Activated B cell treated with CpG ODN at 0.5 μM for 24 hours (primary cell): ENCODE results near the gene CDK19. TPM values are rescaled to one million over a fixed set of nuclear protein-coding genes. Genes with fewer than 3 reads are reported as not detected.
A peak's percentile ranks its signal among the peaks of the same experiment; 100 is the strongest.

Experiments used
- ATAC-seq: fragments of 200-7000 bp; cut with Tn5 transposase; one replicate; pipeline ENCODE4 v1.10.0; 2021; ENCODE audit warnings: low read depth, mild to moderate bottlenecking, moderate library complexity
- CTCF ChIA-PET: fragments of 350-600 bp; sonication (Branson Sonifier 250); formaldehyde crosslinking; loops from one replicate; lab custom pipeline; 2021; ENCODE audit warnings: antibody characterized with exemption; lab: Charles Lee
- POLR2A ChIA-PET: fragments of 350-600 bp; sonication (Branson Sonifier 250); formaldehyde crosslinking; loops from one replicate; lab custom pipeline; 2021; ENCODE audit warnings: antibody characterized with exemption; lab: Charles Lee
- DNase-seq: peaks from one replicate; pipeline ENCODE4 v3.0.0; 2022
- H3K27ac Mint-ChIP-seq: one replicate; pipeline ENCODE4 v1.8.0; 2020; ENCODE audit warnings: mixed read lengths
- H3K27me3 Mint-ChIP-seq: one replicate; pipeline ENCODE4 v1.8.0; 2021; ENCODE audit warnings: mixed read lengths
- H3K36me3 Mint-ChIP-seq: one replicate; pipeline ENCODE4 v1.8.0; 2021; ENCODE audit warnings: low read depth, mixed read lengths
- H3K4me1 Mint-ChIP-seq: one replicate; pipeline ENCODE4 v1.8.0; 2021; ENCODE audit warnings: mixed read lengths
- H3K4me3 Mint-ChIP-seq: one replicate; pipeline ENCODE4 v1.8.0; 2020; ENCODE audit warnings: mild to moderate bottlenecking, mixed read lengths
- H3K9me3 Mint-ChIP-seq: one replicate; pipeline ENCODE4 v1.8.0; 2020; ENCODE audit warnings: mixed read lengths
- intact Hi-C: fragments of 100-400 bp; cut with micrococcal nuclease; formaldehyde crosslinking; loops from one replicate; pipeline ENCODE4 v1.15.1; 2024
- total RNA-seq: library from RNA; stranded (reverse); gene quantifications from 2 replicates; pipeline ENCODE4 v1.2.3, GENCODE V29; 2022
- TF ChIP-seq, protein P1 (sequence below): fragments of 200-600 bp; IDR thresholded peaks from one replicate; pipeline ENCODE4 v1.8.0; 2022; ENCODE audit warnings: antibody characterized with exemption, mild to moderate bottlenecking

The CDK19 gene
- total RNA-seq, 1 donor from 2014 or later, result 31.1 TPM

- DNase-seq (no peak), ATAC-seq (peak; percentile 18)
- ChIA-PET POLR2A (no interaction called here), CTCF (no interaction called here)
- H3K4me3 Mint-ChIP-seq, result no peak overlapping the region
- H3K27ac Mint-ChIP-seq, result no peak overlapping the region
- H3K4me1 Mint-ChIP-seq, result peaks cover 10% of the 10 kb centered on the region
- intact Hi-C loops, result no loop called here
- H3K27me3 Mint-ChIP-seq, result no peaks in the 10 kb centered on the region
- TF ChIP-seq, protein P1, sequence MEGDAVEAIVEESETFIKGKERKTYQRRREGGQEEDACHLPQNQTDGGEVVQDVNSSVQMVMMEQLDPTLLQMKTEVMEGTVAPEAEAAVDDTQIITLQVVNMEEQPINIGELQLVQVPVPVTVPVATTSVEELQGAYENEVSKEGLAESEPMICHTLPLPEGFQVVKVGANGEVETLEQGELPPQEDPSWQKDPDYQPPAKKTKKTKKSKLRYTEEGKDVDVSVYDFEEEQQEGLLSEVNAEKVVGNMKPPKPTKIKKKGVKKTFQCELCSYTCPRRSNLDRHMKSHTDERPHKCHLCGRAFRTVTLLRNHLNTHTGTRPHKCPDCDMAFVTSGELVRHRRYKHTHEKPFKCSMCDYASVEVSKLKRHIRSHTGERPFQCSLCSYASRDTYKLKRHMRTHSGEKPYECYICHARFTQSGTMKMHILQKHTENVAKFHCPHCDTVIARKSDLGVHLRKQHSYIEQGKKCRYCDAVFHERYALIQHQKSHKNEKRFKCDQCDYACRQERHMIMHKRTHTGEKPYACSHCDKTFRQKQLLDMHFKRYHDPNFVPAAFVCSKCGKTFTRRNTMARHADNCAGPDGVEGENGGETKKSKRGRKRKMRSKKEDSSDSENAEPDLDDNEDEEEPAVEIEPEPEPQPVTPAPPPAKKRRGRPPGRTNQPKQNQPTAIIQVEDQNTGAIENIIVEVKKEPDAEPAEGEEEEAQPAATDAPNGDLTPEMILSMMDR, result no peak
- H3K36me3 Mint-ChIP-seq, result no peaks in the 10 kb centered on the region
- no peaks in the 10 kb centered on the region for H3K9me3 Mint-ChIP-seq
Measured at GRCh38 chr6:110826236-110827129, 11.2 kb upstream of the CDK19 start.

DNA sequence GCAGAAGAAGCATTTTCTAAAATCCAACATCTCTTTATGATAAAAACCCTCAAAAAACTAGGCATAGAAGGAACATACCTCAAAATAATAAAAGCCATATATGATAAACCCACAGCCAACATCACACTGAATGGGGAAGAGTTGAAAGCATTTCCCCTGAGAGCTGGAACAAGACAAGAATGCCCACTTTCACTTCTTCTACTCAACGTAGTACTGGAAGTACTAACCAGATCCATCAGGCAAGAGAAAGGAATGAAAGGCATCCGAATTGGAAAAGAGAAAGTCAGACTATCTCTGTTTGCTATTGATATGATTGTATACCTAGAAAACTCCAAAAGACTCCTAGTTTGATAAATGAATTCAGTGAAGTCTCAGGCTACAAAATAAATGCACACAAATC lies 7.9 kb upstream of the CDK19 start:
- Mint-ChIP-seq H3K4me3 (no peak overlapping the region), H3K4me1 (peaks cover 10% of the 10 kb centered on the region), H3K9me3 (no peaks in the 10 kb centered on the region), H3K27me3 (no peaks in the 10 kb centered on the region), H3K27ac (no peak overlapping the region), H3K36me3 (no peaks in the 10 kb centered on the region)
- TF ChIP-seq, protein P1, result no peak
- no peak for ATAC-seq
- ChIA-PET POLR2A (no interaction called here), CTCF (no interaction called here)
- intact Hi-C loops, result no loop called here
- no peak for DNase-seq

DNA sequence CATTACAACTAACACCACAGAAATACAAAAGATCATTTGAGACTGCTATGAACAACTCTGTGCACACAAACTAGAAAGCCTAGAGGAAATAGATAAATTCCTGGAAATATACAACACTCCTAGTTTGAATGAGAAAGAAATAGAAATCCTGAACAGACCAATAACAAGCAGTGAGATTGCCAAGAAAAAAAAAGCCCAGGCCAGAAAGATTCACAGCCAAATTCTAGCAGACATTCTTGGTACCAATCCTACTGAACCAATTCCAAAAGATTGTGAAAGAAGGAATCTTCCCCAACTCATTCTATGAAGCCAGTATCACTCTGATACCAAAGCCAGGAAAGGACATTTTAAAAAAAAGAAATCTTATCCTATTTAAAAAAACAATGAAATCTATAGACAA lies 7.0 kb upstream of the CDK19 start:
- intact Hi-C loops, result no loop called here
- no peaks in the 10 kb centered on the region for H3K9me3 Mint-ChIP-seq
- TF ChIP-seq, protein P1, result no peak
- H3K4me1 Mint-ChIP-seq, result peaks cover 10% of the 10 kb centered on the region
- H3K4me3 Mint-ChIP-seq, result no peak overlapping the region
- ChIA-PET POLR2A (interaction anchor here (0.6 to 1.2 kb wide), 2 partner anchors 44 to 52 kb away, joined by 3 to 4 read pairs; partner anchors contain the start of gene AMD1), CTCF (no interaction called here)
- DNase-seq (no peak), ATAC-seq (no peak)
- no peaks in the 10 kb centered on the region for H3K36me3 Mint-ChIP-seq
- H3K27me3 Mint-ChIP-seq, result no peaks in the 10 kb centered on the region
- no peak overlapping the region for H3K27ac Mint-ChIP-seq

- intact Hi-C loops, result loop anchor here (5.0 to 10.0 kb wide), 5 partner anchors 289 to 1359 kb away; partner anchors contain the start of genes FAM229B, MICAL1, TRAF3IP2 and TUBE1
- no peak for ATAC-seq
- ChIA-PET CTCF (interaction anchor here (1.6 kb wide), 1 partner anchor 62 kb away, joined by 6 read pairs; no protein-coding TSS in a partner anchor), POLR2A (interaction anchor here (1.7 to 14.5 kb wide), 5 partner anchors 18 to 141 kb away, joined by 7 to 530 read pairs (median 42); partner anchors contain the start of genes AMD1 and GTF3C6)
- Mint-ChIP-seq H3K9me3 (no peaks in the 10 kb centered on the region), H3K27ac (peak overlapping the region; percentile 96), H3K36me3 (peaks cover 11% of the 10 kb centered on the region), H3K4me1 (peaks cover 34% of the 10 kb centered on the region), H3K27me3 (no peaks in the 10 kb centered on the region), H3K4me3 (peak overlapping the region; percentile 96)
- TF ChIP-seq, protein P1, result no peak
- DNase-seq, result no peak
Measured at GRCh38 chr6:110816677-110817076, 1.4 kb upstream of the CDK19 start.

DNA sequence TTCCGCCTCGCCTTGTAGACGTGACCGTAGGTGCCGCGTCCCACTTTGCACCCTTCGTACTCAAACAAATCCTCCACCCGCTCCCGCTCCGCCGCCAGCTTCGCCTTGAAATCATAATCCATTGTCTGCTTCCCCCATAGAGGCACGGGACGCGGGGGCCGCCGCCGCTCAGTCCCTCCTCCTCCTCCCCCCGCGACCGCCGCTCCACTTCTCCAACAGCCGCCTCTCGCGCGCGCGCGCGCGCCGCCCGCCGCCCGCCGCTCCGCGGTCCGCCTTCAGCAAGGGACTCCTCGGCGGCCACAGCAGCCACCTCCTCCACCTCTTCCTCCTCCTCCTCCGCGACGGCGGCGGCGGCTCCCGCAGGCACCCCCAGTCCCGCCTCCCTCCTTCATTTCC lies 256 bp downstream of the CDK19 start:
- ChIA-PET POLR2A (interaction anchor here (0.5 to 14.5 kb wide), 38 partner anchors 9 to 1433 kb away, joined by 3 to 530 read pairs (median 6); partner anchors contain the start of genes AMD1, CD164, GTF3C6 and REV3L), CTCF (interaction anchor here (0.7 to 2.0 kb wide), 7 partner anchors 16 to 133 kb away, joined by 3 to 13 read pairs (median 5); partner anchors contain the start of gene AMD1)
- Mint-ChIP-seq H3K9me3 (no peaks in the 10 kb centered on the region), H3K4me1 (peaks cover 48% of the 10 kb centered on the region), H3K27ac (peak overlapping the region; percentile 96), H3K36me3 (peaks cover 11% of the 10 kb centered on the region), H3K4me3 (peak overlapping the region; percentile 96), H3K27me3 (no peaks in the 10 kb centered on the region)
- ATAC-seq, result no peak
- intact Hi-C loops, result loop anchor here (1.0 to 10.0 kb wide), 15 partner anchors 9 to 1720 kb away; partner anchors contain the start of genes AMD1, CDC40, CEP57L1 and FAM229B
- no peak for DNase-seq
- TF ChIP-seq, protein P1, result no peak
